VCaP (cell line): ENCODE measurements around the gene NPM1.

ENCODE experiments used
- H3K27ac ChIP-seq: fragments of 450-650 bp; 2 replicates; pipeline ENCODE4 v1.5.1; 2017
- CTCF ChIP-seq: fragments of 450-650 bp; conservative IDR thresholded peaks from 2 replicates; pipeline ENCODE4 v1.5.1; 2017; ENCODE audit warnings: mild to moderate bottlenecking, moderate library complexity

The NPM1 gene

GRCh38 chr5:171434874-171435273 is 47.2 kb downstream of the NPM1 start:
- H3K27ac ChIP-seq = no peak overlapping the region
- TF ChIP-seq CTCF = no peak

- H3K27ac ChIP-seq = no peak overlapping the region
- no peak for TF ChIP-seq CTCF
Observed at GRCh38 chr5:171435908-171436307, 48.3 kb downstream of the NPM1 start.

GRCh38 chr5:171436804-171437285 is 49.2 kb downstream of the NPM1 start:
- peak overlapping the region; percentile 64 for H3K27ac ChIP-seq
- no peak for TF ChIP-seq CTCF

GRCh38 chr5:171437286-171437821 is 49.7 kb downstream of the NPM1 start:
- peak overlapping the region; percentile 64 for H3K27ac ChIP-seq
- TF ChIP-seq CTCF = no peak

DNA sequence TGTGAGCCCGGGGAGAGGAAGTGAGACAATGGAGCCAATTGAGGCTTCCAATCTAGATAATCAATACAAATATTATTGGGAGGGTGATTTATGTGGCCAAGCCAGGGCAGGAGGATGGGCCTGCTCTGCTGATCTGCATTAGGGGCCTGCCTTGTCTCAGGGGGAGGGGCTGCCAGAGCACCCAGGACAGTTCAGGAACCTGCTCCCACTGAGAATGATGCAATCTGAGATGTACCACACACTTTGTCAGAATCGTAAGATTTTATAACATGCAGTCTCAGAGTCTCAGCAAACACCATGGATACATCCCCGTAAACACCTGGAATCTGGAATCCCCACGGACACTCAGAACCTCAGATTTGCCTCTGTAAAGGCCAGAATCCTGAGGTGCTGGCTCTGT is 51.1 kb downstream of the NPM1 start:
- no peak overlapping the region for H3K27ac ChIP-seq
- no peak for TF ChIP-seq CTCF

DNA sequence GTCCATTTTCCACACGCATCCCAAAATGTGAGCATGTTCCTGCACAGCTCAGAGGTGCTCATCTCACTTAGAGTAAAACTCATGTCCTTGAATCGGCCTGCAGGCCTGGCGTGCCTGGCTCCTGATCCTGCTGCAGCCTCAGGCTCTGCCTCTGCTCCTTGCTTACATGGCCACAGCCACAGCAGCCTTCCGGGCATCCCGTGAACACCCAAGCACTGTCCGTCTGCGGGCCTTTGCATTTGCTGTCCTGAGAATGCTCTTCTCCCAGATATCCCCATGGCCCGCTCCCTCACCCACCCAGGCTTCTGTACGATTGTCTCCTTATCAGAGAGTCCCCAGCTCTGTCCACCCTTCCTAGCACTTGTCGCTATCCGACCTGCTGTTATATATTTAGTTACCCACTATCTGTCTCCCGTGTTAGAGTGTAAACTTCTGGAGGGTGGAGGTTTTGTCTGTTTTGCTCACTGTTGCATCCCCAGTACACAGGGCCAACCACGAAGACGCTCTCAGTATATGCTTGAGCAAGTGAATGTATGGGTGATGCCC is 53.7 kb downstream of the NPM1 start:
- H3K27ac ChIP-seq = no peak overlapping the region
- TF ChIP-seq CTCF = no peak

GRCh38 chr5:171442287-171443042 is 54.8 kb downstream of the NPM1 start:
- no peak for TF ChIP-seq CTCF
- H3K27ac ChIP-seq = no peak overlapping the region
